ENCODE data around the gene OCLN.
"Not testable (repeated sequence)": the region's sequence is repeated elsewhere in the genome, so short reads cannot be mapped to it uniquely, and the experiment has no call there.

- not testable (repeated sequence) for TF ChIP-seq REST (IDR thresholded peaks at IDR 0.05; ENCODE audit: insufficient read depth in 1 of 2, low read depth in 2 of 2, low read length in 1 of 2); CTCF (IDR thresholded peaks at IDR 0.05); POLR2AphosphoS5 (IDR thresholded peaks at IDR 0.05; ENCODE audit: low read depth, low read length); SIN3A (IDR thresholded peaks at IDR 0.05; ENCODE audit: borderline replicate concordance, insufficient read depth, low read depth, low read length)
Observed at GRCh38 chr5:69471516-69471915, 21.1 kb upstream of the OCLN start.

Data from Panc1 (cell line).